Hippocampal formation (tissue), 2 donors: Measurements from ENCODE around the gene TNFSF15.

Experiments
- DNase-seq, 2 donors: peaks; one replicate each; lab custom pipeline; 2025; lab: John Stamatoyannopoulos, UW

Gene TNFSF15

GRCh38 chr9:114825126-114825795 lies 19.4 kb upstream of the TNFSF15 start:
- DNase-seq = no peak

- DNase-seq = no peak
Observed at GRCh38 chr9:114824110-114824509, 18.3 kb upstream of the TNFSF15 start.

- no peak for DNase-seq
Observed at GRCh38 chr9:114823441-114823840, 17.6 kb upstream of the TNFSF15 start.

- no peak for DNase-seq
Observed at GRCh38 chr9:114822708-114823107, 16.9 kb upstream of the TNFSF15 start.

- no peak for DNase-seq
Observed at GRCh38 chr9:114820776-114821501, 15.1 kb upstream of the TNFSF15 start.

- DNase-seq = no peak
Observed at GRCh38 chr9:114818178-114818577, 12.3 kb upstream of the TNFSF15 start.

- DNase-seq = no peak
Observed at GRCh38 chr9:114813717-114814418, 8.0 kb upstream of the TNFSF15 start.

- DNase-seq = no peak
Observed at GRCh38 chr9:114811966-114812636, 6.3 kb upstream of the TNFSF15 start.

GRCh38 chr9:114811301-114811700 lies 5.5 kb upstream of the TNFSF15 start:
- DNase-seq = no peak

- no peak for DNase-seq
Observed at GRCh38 chr9:114810614-114811013, 4.8 kb upstream of the TNFSF15 start.

GRCh38 chr9:114806526-114806900 lies 674 bp upstream of the TNFSF15 start:
- no peak for DNase-seq

GRCh38 chr9:114804505-114804904 lies 1.3 kb downstream of the TNFSF15 start:
- DNase-seq = no peak

- no peak for DNase-seq
Observed at GRCh38 chr9:114803479-114804265, 2.2 kb downstream of the TNFSF15 start.

- no peak for DNase-seq
Observed at GRCh38 chr9:114799925-114800324, 5.9 kb downstream of the TNFSF15 start.

- no peak for DNase-seq
Observed at GRCh38 chr9:114799441-114799840, 6.4 kb downstream of the TNFSF15 start.

- DNase-seq = no peak
Observed at GRCh38 chr9:114798780-114799427, 6.9 kb downstream of the TNFSF15 start.

GRCh38 chr9:114798101-114798500 lies 7.7 kb downstream of the TNFSF15 start:
- DNase-seq = no peak

GRCh38 chr9:114792396-114792795 lies 13.4 kb downstream of the TNFSF15 start:
- DNase-seq = no peak

- no peak for DNase-seq
Observed at GRCh38 chr9:114791736-114792135, 14.1 kb downstream of the TNFSF15 start.

- DNase-seq = no peak
Observed at GRCh38 chr9:114791312-114791711, 14.5 kb downstream of the TNFSF15 start.

- DNase-seq = no peak
Observed at GRCh38 chr9:114790521-114790920, 15.3 kb downstream of the TNFSF15 start.
